Neuron (in vitro differentiated cells): ENCODE measurements around the gene MAX.
"Not testable (repeated sequence)": the region's sequence is repeated elsewhere in the genome, so short reads cannot be mapped to it uniquely, and the experiment has no call there.

ENCODE experiments used
- H2AFZ ChIP-seq: one replicate; pipeline ENCODE4 v1.6.1; 2013; ENCODE audit warnings: low read depth, mild to moderate bottlenecking, inconsistent platforms, low read length, moderate library complexity
- H3K27me3 ChIP-seq: one replicate; pipeline ENCODE4 v1.6.1; 2013; ENCODE audit warnings: low read length; ENCODE audit not compliant: insufficient read depth
- H3K36me3 ChIP-seq: one replicate; pipeline ENCODE4 v1.6.1; 2013; ENCODE audit warnings: low read length; ENCODE audit not compliant: insufficient read depth
- H3K4me1 ChIP-seq: one replicate; pipeline ENCODE4 v1.6.1; 2013; ENCODE audit warnings: low read length; ENCODE audit not compliant: insufficient read depth
- H3K4me3 ChIP-seq: 2 replicates; pipeline ENCODE4 v1.5.1; 2013; ENCODE audit warnings: mild to moderate bottlenecking, low read length, moderate library complexity
- H3K9me3 ChIP-seq: one replicate; pipeline ENCODE4 v1.6.1; 2013; ENCODE audit warnings: low read length

Gene MAX

DNA sequence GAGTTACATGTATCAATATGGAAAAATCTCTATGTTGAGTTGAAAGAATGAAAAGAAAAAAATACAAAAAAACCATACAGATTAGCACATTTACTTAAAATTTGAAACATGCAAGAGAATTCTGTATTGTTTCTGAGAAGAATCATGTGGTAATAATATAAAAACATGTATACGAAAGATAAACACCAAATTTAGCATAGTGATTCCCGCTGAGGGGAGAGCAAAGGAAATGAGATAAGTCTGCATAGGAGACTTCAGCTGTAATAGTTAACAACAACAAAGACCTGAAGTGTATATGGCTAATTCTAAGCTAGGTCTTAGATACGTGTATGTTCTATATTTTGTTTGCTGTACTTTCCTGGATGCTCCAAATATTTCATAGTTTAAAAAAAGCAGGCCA lies 69.1 kb downstream of the MAX start:
- Histone ChIP-seq H3K9me3 (no peaks in the 10 kb centered on the region), H3K27me3 (no peaks in the 10 kb centered on the region), H3K36me3 (peaks cover 30% of the 10 kb centered on the region), H2AFZ (no peak overlapping the region), H3K4me1 (no peaks in the 10 kb centered on the region), H3K4me3 (no peak overlapping the region)

- no peaks in the 10 kb centered on the region for H3K4me1 ChIP-seq
- no peaks in the 10 kb centered on the region for H3K27me3 ChIP-seq
- peaks cover 35% of the 10 kb centered on the region for H3K36me3 ChIP-seq
- no peaks in the 10 kb centered on the region for H3K9me3 ChIP-seq
- H3K4me3 ChIP-seq: no peak overlapping the region
- H2AFZ ChIP-seq: no peak overlapping the region
Measured at GRCh38 chr14:65032319-65032718, 70.0 kb downstream of the MAX start.

GRCh38 chr14:65031321-65031720 lies 71.0 kb downstream of the MAX start:
- not testable (repeated sequence) for H3K9me3 ChIP-seq, H2AFZ ChIP-seq, H3K4me3 ChIP-seq, H3K4me1 ChIP-seq, H3K27me3 ChIP-seq
- peaks cover 39% of the 10 kb centered on the region for H3K36me3 ChIP-seq

DNA sequence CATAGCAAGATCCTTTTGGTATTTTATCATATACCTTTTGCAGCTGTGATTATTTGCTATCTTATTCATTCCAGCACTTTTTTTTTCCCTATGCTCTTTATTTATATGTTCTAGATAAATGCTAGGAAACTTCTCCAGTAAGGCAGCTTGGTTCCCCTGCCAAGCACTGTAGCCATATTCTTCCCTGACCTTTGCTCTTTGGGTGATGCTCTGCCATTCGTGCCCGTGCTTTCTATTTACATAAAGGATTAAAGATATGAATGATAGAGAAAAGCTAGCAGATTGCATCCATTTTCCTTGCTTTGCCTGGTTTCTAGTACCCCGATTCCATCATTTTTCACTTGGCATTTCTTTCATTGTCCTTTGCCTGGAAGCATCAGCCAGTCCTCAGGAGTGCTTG lies 73.4 kb downstream of the MAX start:
- no peaks in the 10 kb centered on the region for H3K9me3 ChIP-seq
- no peaks in the 10 kb centered on the region for H3K27me3 ChIP-seq
- no peak overlapping the region for H3K4me3 ChIP-seq
- H2AFZ ChIP-seq: no peak overlapping the region
- peaks cover 39% of the 10 kb centered on the region for H3K36me3 ChIP-seq
- H3K4me1 ChIP-seq: no peaks in the 10 kb centered on the region

DNA sequence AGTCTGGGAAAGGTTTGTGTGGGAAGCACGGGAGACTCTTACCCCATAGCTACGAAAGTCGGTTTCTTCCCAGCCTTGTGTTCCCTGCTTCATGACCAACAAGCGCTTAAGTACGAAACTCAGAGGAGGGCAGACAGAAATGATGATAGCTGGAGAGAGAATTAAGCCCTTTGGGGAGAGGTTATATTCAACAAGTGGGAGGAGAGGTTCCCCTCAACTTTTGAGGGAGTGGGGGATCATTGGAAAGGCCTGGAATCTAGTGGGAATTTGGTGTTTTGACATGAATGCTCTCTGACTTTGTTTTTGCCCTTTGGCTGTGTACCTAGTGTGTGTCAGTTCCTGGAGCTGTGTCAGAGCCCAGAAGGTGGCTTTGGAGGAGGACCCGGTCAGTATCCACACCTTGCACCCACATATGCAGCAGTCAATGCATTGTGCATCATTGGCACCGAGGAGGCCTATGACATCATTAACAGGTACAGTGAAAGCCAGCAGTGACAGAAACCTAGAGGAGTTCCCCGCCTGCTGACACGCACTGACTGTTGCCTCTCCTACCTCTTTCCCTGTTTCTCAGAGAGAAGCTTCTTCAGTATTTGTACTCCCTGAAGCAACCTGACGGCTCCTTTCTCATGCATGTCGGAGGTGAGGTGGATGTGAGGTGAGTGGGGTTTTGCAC lies 75.1 kb downstream of the MAX start:
- H3K9me3 ChIP-seq: no peaks in the 10 kb centered on the region
- H3K4me3 ChIP-seq: no peak overlapping the region
- no peaks in the 10 kb centered on the region for H3K27me3 ChIP-seq
- H3K4me1 ChIP-seq: no peaks in the 10 kb centered on the region
- H2AFZ ChIP-seq: no peak overlapping the region
- H3K36me3 ChIP-seq: peaks cover 29% of the 10 kb centered on the region

- no peak overlapping the region for H2AFZ ChIP-seq
- H3K4me3 ChIP-seq: no peak overlapping the region
- H3K4me1 ChIP-seq: no peaks in the 10 kb centered on the region
- peaks cover 24% of the 10 kb centered on the region for H3K36me3 ChIP-seq
- no peaks in the 10 kb centered on the region for H3K27me3 ChIP-seq
- no peaks in the 10 kb centered on the region for H3K9me3 ChIP-seq
Measured at GRCh38 chr14:65026526-65026925, 75.8 kb downstream of the MAX start.

DNA sequence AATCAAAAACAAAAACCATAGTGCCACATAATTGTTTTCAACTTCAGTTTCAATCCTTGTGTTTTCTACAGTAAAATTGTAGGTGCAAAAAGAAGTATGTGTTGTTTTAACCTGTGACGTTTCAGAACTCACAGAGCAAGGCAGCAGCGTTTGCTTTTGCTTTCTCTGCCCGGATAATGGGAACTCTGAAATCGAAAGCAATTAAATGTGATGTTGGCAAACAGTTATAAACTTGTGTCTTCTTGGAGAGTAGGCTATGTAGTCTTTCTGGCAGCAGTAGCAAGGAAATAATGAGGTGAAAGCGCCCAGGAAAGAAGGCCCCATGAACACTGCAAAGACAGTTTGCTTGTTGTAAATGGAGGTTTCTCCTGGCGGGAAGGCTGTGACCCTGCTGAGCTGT lies 76.5 kb downstream of the MAX start:
- peaks cover 24% of the 10 kb centered on the region for H3K36me3 ChIP-seq
- H3K27me3 ChIP-seq: no peaks in the 10 kb centered on the region
- H3K4me3 ChIP-seq: no peak overlapping the region
- no peak overlapping the region for H2AFZ ChIP-seq
- no peaks in the 10 kb centered on the region for H3K9me3 ChIP-seq
- no peaks in the 10 kb centered on the region for H3K4me1 ChIP-seq
